ENCODE data around the gene HEMK1.

The HEMK1 gene

DNA sequence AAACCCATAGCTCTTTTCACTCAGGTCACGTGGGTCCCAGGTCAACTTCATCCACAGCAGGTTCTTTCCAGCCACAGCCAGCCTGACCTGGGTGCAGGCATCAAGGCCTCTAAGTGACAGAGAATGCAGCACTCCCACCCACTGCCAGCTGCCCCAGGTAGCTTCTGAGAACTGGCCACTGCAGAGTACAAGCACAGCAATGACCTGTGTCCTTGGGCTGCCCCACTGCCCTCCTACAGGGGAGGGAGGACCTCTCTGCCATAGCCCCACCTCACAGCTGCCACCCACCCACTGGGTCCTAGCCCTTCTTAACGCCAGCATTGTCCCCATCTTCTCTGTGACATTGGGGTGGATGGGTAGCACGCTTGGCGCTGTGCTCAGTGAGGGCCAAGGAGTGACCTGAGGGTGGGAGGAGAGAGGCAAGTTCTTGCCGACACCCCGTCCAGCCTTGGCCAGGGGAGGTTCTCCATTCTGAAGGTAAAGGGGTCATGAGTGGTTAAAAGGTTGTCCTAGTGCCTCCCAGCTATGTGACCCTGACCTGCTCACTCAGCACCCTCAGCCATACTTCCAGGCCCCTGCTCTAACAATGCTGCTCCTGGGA is 29.9 kb downstream of the HEMK1 start:
- TF ChIP-seq, protein P1, sequence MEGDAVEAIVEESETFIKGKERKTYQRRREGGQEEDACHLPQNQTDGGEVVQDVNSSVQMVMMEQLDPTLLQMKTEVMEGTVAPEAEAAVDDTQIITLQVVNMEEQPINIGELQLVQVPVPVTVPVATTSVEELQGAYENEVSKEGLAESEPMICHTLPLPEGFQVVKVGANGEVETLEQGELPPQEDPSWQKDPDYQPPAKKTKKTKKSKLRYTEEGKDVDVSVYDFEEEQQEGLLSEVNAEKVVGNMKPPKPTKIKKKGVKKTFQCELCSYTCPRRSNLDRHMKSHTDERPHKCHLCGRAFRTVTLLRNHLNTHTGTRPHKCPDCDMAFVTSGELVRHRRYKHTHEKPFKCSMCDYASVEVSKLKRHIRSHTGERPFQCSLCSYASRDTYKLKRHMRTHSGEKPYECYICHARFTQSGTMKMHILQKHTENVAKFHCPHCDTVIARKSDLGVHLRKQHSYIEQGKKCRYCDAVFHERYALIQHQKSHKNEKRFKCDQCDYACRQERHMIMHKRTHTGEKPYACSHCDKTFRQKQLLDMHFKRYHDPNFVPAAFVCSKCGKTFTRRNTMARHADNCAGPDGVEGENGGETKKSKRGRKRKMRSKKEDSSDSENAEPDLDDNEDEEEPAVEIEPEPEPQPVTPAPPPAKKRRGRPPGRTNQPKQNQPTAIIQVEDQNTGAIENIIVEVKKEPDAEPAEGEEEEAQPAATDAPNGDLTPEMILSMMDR (conservative IDR thresholded peaks at IDR 0.05; ENCODE audit: control insufficient read depth, insufficient read depth, low read depth, low read length) = no peak
- no peak for DNase-seq (ENCODE audit: low read depth)
- no peak overlapping the region for H3K4me3 ChIP-seq (ENCODE audit: control insufficient read depth, low read depth, low read length)

DNA sequence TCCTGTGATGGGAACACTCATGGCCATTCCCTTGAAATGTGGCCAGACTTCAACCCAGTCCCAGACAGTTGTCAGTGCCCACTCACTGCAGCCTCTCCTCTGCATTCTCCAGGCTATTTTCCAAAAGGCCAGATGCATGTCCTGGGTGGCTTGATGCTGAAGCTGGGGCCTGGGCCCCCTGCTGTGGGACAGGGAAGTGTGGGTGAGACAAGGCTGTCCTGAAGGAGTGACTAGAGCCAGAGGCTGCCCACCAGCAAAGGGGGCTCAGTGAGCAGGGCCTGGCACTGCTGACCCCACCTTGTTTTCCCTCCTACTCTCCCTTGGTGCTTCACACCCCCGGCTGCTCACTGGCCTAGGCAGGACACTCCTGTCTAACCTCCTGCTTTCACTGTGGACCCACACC is 30.4 kb downstream of the HEMK1 start:
- H3K4me3 ChIP-seq (ENCODE audit: control insufficient read depth, low read depth, low read length) = no peak overlapping the region
- DNase-seq (ENCODE audit: low read depth) = no peak
- TF ChIP-seq, protein P1 (conservative IDR thresholded peaks at IDR 0.05; ENCODE audit: control insufficient read depth, insufficient read depth, low read depth, low read length) = no peak

DNA sequence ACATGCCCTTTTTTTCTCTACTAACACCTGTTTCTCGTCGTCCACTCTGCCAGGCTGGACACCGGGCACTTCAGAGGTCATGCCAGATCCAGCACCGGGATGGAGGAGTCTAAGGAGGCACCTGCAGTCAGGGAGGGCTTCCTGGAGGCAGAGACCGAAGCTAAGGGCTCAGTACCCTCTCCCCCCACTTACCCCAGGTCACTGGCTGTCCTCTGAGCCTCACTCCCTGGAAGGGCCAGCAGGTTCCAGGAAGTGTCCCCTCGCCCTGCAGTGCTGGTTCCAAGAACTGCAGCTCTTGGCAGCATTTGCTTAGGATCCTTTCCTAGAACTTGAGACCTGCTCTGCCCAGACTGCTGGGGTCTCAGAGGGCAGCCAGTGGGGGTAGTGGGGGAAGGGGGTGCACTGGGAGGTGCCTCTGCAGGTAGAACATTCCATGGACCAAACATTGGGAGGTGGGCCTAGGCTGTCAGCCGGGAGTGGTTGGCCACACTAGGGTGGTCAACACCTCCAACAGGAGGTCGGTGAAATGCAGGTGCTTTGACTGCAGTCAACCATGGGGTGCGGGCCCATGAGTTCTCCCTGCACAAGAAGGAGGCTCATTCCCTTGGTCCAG is 30.9 kb downstream of the HEMK1 start:
- DNase-seq (ENCODE audit: low read depth) = no peak
- TF ChIP-seq, protein P1 (conservative IDR thresholded peaks at IDR 0.05; ENCODE audit: control insufficient read depth, insufficient read depth, low read depth, low read length) = no peak
- H3K4me3 ChIP-seq (ENCODE audit: control insufficient read depth, low read depth, low read length) = no peak overlapping the region

DNA sequence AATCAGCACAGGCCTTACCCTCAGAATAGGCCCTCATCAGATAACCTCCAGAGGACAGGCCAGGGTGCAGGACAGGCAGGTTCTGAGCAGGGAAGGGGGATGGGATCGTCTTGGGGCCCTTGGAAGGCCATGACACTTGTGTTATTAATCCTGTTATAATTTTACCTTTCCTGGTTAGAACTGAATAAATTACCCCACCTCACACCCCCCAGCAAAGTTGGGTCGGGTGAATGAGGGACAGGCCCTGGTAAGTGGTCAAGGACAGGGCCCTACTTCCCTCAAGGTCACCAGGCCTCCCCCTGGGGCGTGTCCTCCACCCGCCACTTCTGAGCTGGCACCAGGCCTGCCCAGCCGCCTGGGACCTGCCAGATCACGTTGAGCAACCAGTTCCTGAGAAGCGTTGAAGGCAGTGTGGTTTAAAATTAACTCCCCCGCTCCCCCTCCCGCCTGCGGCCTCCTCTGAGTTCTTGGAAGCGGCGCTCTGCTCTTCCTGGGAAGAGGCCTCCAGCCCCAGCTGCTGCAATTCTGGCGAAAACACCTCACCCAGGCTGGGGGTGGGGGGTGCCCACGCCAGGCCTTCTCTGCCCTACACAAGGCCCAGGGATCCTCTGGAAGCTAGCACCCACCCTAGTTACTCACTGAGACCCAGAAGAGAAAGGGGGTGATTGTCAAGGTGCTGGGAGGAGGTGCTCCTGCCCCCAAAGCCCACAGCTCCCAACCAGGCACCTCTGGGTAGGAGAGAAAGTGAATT is 31.7 kb downstream of the HEMK1 start:
- peak; percentile 97 for DNase-seq (ENCODE audit: low read depth)
- no peak overlapping the region for H3K4me3 ChIP-seq (ENCODE audit: control insufficient read depth, low read depth, low read length)
- TF ChIP-seq, protein P1 (conservative IDR thresholded peaks at IDR 0.05; ENCODE audit: control insufficient read depth, insufficient read depth, low read depth, low read length) = no peak

DNA sequence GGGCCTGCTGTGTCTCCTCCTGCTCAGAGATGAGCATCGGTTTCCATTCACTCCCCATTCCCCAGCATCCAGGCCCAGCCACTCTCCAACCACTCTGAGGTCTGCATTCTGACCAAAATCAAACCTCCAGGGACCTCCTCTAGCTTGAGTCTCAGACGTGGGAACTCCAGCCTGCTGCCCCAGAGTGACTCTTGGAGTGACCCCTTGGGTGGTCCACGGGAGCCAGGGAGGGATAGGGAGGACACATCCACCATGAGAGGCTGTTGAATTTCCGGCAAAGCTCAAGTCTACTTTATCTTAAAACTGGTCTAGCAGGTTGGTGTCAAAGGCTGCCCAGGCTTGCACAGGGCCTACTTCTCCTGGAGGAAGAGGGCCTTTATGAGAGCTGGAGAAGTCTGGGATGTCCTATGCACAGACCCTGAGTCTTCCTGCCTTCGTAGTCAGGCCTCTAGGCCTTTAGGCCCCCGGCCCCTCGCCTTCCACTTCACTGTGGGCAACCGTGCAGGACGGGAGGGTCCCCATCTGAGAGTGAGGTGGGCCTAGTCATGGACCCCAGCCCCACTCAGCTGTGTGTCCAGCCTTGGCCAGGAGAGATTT is 33.4 kb downstream of the HEMK1 start:
- H3K4me3 ChIP-seq (ENCODE audit: control insufficient read depth, low read depth, low read length) = no peak overlapping the region
- DNase-seq (ENCODE audit: low read depth) = no peak
- TF ChIP-seq, protein P1 (conservative IDR thresholded peaks at IDR 0.05; ENCODE audit: control insufficient read depth, insufficient read depth, low read depth, low read length) = no peak

DNA sequence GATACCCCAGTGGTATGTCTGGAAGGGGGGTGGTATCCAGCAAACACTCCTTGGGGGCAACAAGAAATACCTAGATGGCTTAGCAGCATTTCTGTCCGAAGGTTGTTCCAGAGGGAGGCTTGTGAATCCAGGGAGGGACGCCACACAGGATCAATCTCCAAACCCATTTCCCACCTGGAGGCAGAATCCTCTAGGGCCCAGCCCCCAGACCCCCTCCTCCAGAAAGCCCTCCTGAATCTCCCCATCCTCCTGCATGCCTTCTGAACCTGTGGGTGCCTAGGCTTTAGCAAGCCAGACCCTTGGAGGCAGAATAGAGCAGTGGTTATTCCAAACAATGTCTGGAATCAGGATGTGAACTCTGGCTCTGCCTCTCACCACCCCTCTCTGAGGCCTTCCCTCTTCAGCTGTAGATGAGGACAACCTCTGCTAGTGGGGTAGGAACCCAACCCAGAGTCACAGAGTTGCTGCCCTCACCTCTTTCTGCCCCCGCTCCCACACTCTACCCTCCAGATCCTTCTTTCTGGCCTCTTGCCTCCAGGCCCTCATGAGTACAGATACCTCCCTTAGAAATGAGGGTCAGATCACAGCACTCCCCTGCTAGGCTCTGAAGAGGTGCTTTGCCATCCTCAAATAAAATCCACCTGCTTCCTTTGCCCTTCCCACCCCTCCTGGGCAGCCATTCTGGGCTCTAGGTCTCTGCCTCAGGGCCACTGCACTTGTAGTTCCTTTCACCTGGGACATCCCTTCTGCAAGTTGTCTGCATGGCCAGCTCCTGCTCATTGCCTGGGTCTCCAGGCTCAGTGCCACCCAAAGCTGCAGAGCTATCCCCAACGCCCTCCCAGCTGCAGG is 34.2 kb downstream of the HEMK1 start:
- no peak overlapping the region for H3K4me3 ChIP-seq (ENCODE audit: control insufficient read depth, low read depth, low read length)
- no peak for DNase-seq (ENCODE audit: low read depth)
- TF ChIP-seq, protein P1 (conservative IDR thresholded peaks at IDR 0.05; ENCODE audit: control insufficient read depth, insufficient read depth, low read depth, low read length) = no peak
